Measurements from ENCODE around the gene DUSP18. TPM values are rescaled to one million over a fixed set of nuclear protein-coding genes. Genes with fewer than 3 reads are reported as not detected.

The DUSP18 gene
- total RNA-seq, 2 donors from 2014 or later: 7.3 to 7.6 TPM

- peaks cover 45% of the 10 kb centered on the region for H3K36me3 ChIP-seq (ENCODE audit: control insufficient read depth, insufficient read depth, low read length)
- peak; percentile 74 for DNase-seq
- H3K4me3 Mint-ChIP-seq: no peak overlapping the region
- peaks cover 3% of the 10 kb centered on the region for H3K4me1 ChIP-seq (ENCODE audit: control insufficient read depth, insufficient read depth, low read length)
- peaks cover 25% of the 10 kb centered on the region for H3K4me1 Mint-ChIP-seq
- no peak overlapping the region for H3K27ac Mint-ChIP-seq
- no peak overlapping the region for H3K4me3 ChIP-seq (ENCODE audit: low read length)
- no peaks in the 10 kb centered on the region for H3K9me3 Mint-ChIP-seq
- no peaks in the 10 kb centered on the region for H3K9me3 ChIP-seq (ENCODE audit: control insufficient read depth, low read length)
- peaks cover 61% of the 10 kb centered on the region for H3K36me3 Mint-ChIP-seq (ENCODE audit: low read depth)
- no peak overlapping the region for H3K9ac ChIP-seq (ENCODE audit: extremely low read depth, low read length, poor library complexity, severe bottlenecking)
- no peaks in the 10 kb centered on the region for H3K27me3 ChIP-seq (ENCODE audit: control insufficient read depth, insufficient read depth, low read length, poor library complexity, severe bottlenecking)
- peak; percentile 57 for TF ChIP-seq CTCF (conservative IDR thresholded peaks at IDR 0.05)
- no peaks in the 10 kb centered on the region for H3K27me3 Mint-ChIP-seq (ENCODE audit: insufficient read depth)
- no peak overlapping the region for H3K27ac ChIP-seq (ENCODE audit: low read depth, low read length)
- WGBS, 2 experiments (ENCODE audit: insufficient coverage in 1 of 2, insufficient read length in 1 of 2): 95 to 97% methylated on average over 5 to 8 of the region's 8 CpGs
Measured at GRCh38 chr22:30612789-30613188, 54.9 kb downstream of the DUSP18 start.

Other genes with a start within 250 kb of the DUSP18 start
- gene MTFP1, start 242.1 kb downstream of the DUSP18 start, total RNA-seq: 10 to 100 TPM; 25.9 to 30.8 TPM
- gene SEC14L3, start 195.9 kb downstream of the DUSP18 start, total RNA-seq: not detected
- gene SEC14L4, start 162.2 kb downstream of the DUSP18 start, total RNA-seq: under 1 TPM; 0.49 to 0.62 TPM
- 1 to 10 TPM; 1.6 to 2.1 TPM for gene SEC14L6, start 121.1 kb downstream of the DUSP18 start, total RNA-seq
- gene GAL3ST1, start 93.2 kb downstream of the DUSP18 start, total RNA-seq: 10 to 100 TPM; 26.4 to 28.3 TPM
- gene PES1, start 76.0 kb downstream of the DUSP18 start, total RNA-seq: 10 to 100 TPM; 78.7 to 90.2 TPM
- 10 to 100 TPM; 71.8 to 73.6 TPM for gene TCN2, start 60.7 kb downstream of the DUSP18 start, total RNA-seq
- 1 to 10 TPM; 2.3 to 3.9 TPM for gene SLC35E4, start 32.1 kb downstream of the DUSP18 start, total RNA-seq
- 10 to 100 TPM in 1 of 2 donors, 1 to 10 TPM in 1; 6.8 to 11.1 TPM for gene OSBP2, start 27.0 kb upstream of the DUSP18 start, total RNA-seq

Data from endodermal cell (in vitro differentiated cells).